Nephron (organoid): ENCODE data around the gene HCRTR1.
A peak's percentile ranks its signal among the peaks of the same experiment; 100 is the strongest.
"Not testable (repeated sequence)": the region's sequence is repeated elsewhere in the genome, so short reads cannot be mapped to it uniquely, and the experiment has no call there.

Experiments
- H3K27ac Mint-ChIP-seq, 3 experiments: 2 replicates each; pipeline ENCODE4 v1.8.0; 2020; ENCODE audit warnings: mixed read lengths in 3 of 3, mild to moderate bottlenecking in 2 of 3, moderate library complexity in 1 of 3
- H3K27me3 Mint-ChIP-seq: 2 replicates; pipeline ENCODE4 v1.8.0; 2021; ENCODE audit warnings: low read depth, mild to moderate bottlenecking, moderate library complexity, mixed read lengths
- H3K36me3 Mint-ChIP-seq: 2 replicates; pipeline ENCODE4 v1.8.0; 2020; ENCODE audit warnings: low read depth, mixed read lengths
- H3K4me1 Mint-ChIP-seq: 2 replicates; pipeline ENCODE4 v1.8.0; 2020; ENCODE audit warnings: mixed read lengths
- H3K4me3 Mint-ChIP-seq, 3 experiments: 2 replicates each; pipeline ENCODE4 v1.8.0; 2020; ENCODE audit warnings: mild to moderate bottlenecking in 3 of 3, mixed read lengths in 3 of 3, moderate library complexity in 2 of 3
- H3K9me3 Mint-ChIP-seq: 2 replicates; pipeline ENCODE4 v1.8.0; 2020; ENCODE audit warnings: mixed read lengths
- CTCF ChIP-seq, 3 experiments: fragments of 200-600 bp; sonication (generic); IDR thresholded peaks; one replicate each; pipeline ENCODE4 v1.5.0; 2021; ENCODE audit warnings: antibody characterized with exemption in 3 of 3; ENCODE audit not compliant: unreplicated experiment in 3 of 3

The HCRTR1 gene

GRCh38 chr1:31584869-31585735 lies 32.4 kb upstream of the HCRTR1 start:
- peaks cover 37% of the 10 kb centered on the region for H3K4me1 Mint-ChIP-seq
- peak overlapping the region in 2 of 3 experiments; percentile 11 to 29 for H3K27ac Mint-ChIP-seq
- peaks cover 26% of the 10 kb centered on the region for H3K27me3 Mint-ChIP-seq
- H3K4me3 Mint-ChIP-seq: no peak overlapping the region
- no peaks in the 10 kb centered on the region for H3K36me3 Mint-ChIP-seq
- TF ChIP-seq CTCF (IDR thresholded peaks at IDR 0.05; ENCODE audit: unreplicated experiment in 3 of 3): no peak
- no peaks in the 10 kb centered on the region for H3K9me3 Mint-ChIP-seq

- H3K4me1 Mint-ChIP-seq: peaks cover 38% of the 10 kb centered on the region
- H3K4me3 Mint-ChIP-seq: no peak overlapping the region
- no peaks in the 10 kb centered on the region for H3K9me3 Mint-ChIP-seq
- peak overlapping the region in 1 of 3 experiments; percentile 29 for H3K27ac Mint-ChIP-seq
- H3K36me3 Mint-ChIP-seq: no peaks in the 10 kb centered on the region
- peaks cover 34% of the 10 kb centered on the region for H3K27me3 Mint-ChIP-seq
- no peak for TF ChIP-seq CTCF (IDR thresholded peaks at IDR 0.05; ENCODE audit: unreplicated experiment in 3 of 3)
Measured at GRCh38 chr1:31585736-31586365, 31.6 kb upstream of the HCRTR1 start.

GRCh38 chr1:31586376-31587327 lies 30.8 kb upstream of the HCRTR1 start:
- no peaks in the 10 kb centered on the region for H3K36me3 Mint-ChIP-seq

GRCh38 chr1:31587328-31587699 lies 30.2 kb upstream of the HCRTR1 start:
- not testable (repeated sequence) for H3K27ac Mint-ChIP-seq, H3K4me3 Mint-ChIP-seq, H3K36me3 Mint-ChIP-seq, H3K9me3 Mint-ChIP-seq
- Mint-ChIP-seq H3K27me3 (peaks cover 48% of the 10 kb centered on the region), H3K4me1 (peaks cover 47% of the 10 kb centered on the region)

More at GRCh38 chr1:31586376-31587327, 30.8 kb upstream of the HCRTR1 start:
- peaks cover 46% of the 10 kb centered on the region for H3K4me1 Mint-ChIP-seq
- no peak for TF ChIP-seq CTCF (IDR thresholded peaks at IDR 0.05; ENCODE audit: unreplicated experiment in 3 of 3)
- no peak overlapping the region for H3K4me3 Mint-ChIP-seq
- peaks cover 42% of the 10 kb centered on the region for H3K27me3 Mint-ChIP-seq
- no peak overlapping the region for H3K27ac Mint-ChIP-seq
- H3K9me3 Mint-ChIP-seq: no peaks in the 10 kb centered on the region

GRCh38 chr1:31587720-31588423 lies 29.6 kb upstream of the HCRTR1 start:
- Mint-ChIP-seq H3K27ac (peak overlapping the region in 2 of 3 experiments; percentile 78 to 90), H3K27me3 (peaks cover 52% of the 10 kb centered on the region), H3K4me1 (peaks cover 42% of the 10 kb centered on the region), H3K9me3 (no peaks in the 10 kb centered on the region), H3K36me3 (no peaks in the 10 kb centered on the region), H3K4me3 (peak overlapping the region in 2 of 3 experiments; percentile 45 to 53)
- TF ChIP-seq CTCF (IDR thresholded peaks at IDR 0.05; ENCODE audit: unreplicated experiment in 3 of 3): peak; percentile 44 to 55 (median 47)
